Measurements from ENCODE around the gene KIRREL1.

Gene KIRREL1

GRCh38 chr1:158028969-158029368 is 35.5 kb downstream of the KIRREL1 start:
- H3K4me1 ChIP-seq (ENCODE audit: insufficient read depth, poor library complexity, severe bottlenecking) = peaks cover 20% of the 10 kb centered on the region
- TF ChIP-seq CTCF (IDR thresholded peaks at IDR 0.05; ENCODE audit: poor library complexity, severe bottlenecking) = no peak
- no peaks in the 10 kb centered on the region for H3K9me3 ChIP-seq (ENCODE audit: severe bottlenecking)
- H3K27ac ChIP-seq (ENCODE audit: poor library complexity, severe bottlenecking) = peak overlapping the region; percentile 74
- H3K4me3 ChIP-seq (ENCODE audit: severe bottlenecking) = no peak overlapping the region
- no peaks in the 10 kb centered on the region for H3K27me3 ChIP-seq (ENCODE audit: insufficient read depth, poor library complexity, severe bottlenecking)
- DNase-seq (ENCODE audit: low spot score) = no peak
- H3K36me3 ChIP-seq (ENCODE audit: low read depth) = peaks cover 41% of the 10 kb centered on the region
- peak; percentile 99 for ATAC-seq (ENCODE audit: low read depth)

GRCh38 chr1:158035014-158035413 is 41.6 kb downstream of the KIRREL1 start:
- DNase-seq (ENCODE audit: low spot score) = no peak
- H3K36me3 ChIP-seq (ENCODE audit: low read depth) = peaks cover 29% of the 10 kb centered on the region
- H3K27me3 ChIP-seq (ENCODE audit: insufficient read depth, poor library complexity, severe bottlenecking) = no peaks in the 10 kb centered on the region
- H3K4me1 ChIP-seq (ENCODE audit: insufficient read depth, poor library complexity, severe bottlenecking) = peaks cover 24% of the 10 kb centered on the region
- no peak for TF ChIP-seq CTCF (IDR thresholded peaks at IDR 0.05; ENCODE audit: poor library complexity, severe bottlenecking)
- no peak overlapping the region for H3K4me3 ChIP-seq (ENCODE audit: severe bottlenecking)
- no peaks in the 10 kb centered on the region for H3K9me3 ChIP-seq (ENCODE audit: severe bottlenecking)
- no peak for ATAC-seq (ENCODE audit: low read depth)
- peak overlapping the region; percentile 88 for H3K27ac ChIP-seq (ENCODE audit: poor library complexity, severe bottlenecking)

DNA sequence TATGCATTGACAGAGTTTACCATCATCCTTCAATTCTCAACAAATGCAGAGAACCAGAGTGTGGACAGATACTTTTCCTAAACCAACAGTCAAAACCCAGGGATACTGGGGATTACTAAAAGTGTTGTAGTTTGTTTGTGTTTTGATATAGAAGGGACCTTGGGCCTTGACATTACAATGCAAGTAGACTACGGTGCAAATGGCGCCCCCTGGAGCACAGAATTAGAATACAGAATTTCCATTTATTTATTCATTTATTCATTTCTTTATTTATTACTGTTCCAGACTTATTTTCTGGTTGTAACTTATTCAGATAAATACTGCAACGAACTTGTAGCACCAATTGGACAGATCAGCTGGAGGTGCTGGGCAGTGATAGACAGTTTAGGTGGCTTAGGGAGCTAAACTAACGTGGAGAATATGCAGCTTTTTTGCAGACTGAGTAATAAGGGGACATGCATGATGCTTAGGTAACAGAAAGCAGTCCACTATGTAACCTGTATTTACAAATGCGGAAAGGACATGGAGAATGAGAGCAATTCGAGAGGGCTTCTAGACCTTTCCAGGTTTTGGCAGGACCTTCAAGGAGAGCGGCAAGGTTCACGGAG is 42.6 kb downstream of the KIRREL1 start:
- peak; percentile 78 for TF ChIP-seq CTCF (IDR thresholded peaks at IDR 0.05; ENCODE audit: poor library complexity, severe bottlenecking)
- Histone ChIP-seq H3K36me3 (ENCODE audit: low read depth) (peaks cover 23% of the 10 kb centered on the region), H3K27ac (ENCODE audit: poor library complexity, severe bottlenecking) (peak overlapping the region; percentile 88), H3K4me3 (ENCODE audit: severe bottlenecking) (no peak overlapping the region), H3K9me3 (ENCODE audit: severe bottlenecking) (no peaks in the 10 kb centered on the region), H3K27me3 (ENCODE audit: insufficient read depth, poor library complexity, severe bottlenecking) (no peaks in the 10 kb centered on the region), H3K4me1 (ENCODE audit: insufficient read depth, poor library complexity, severe bottlenecking) (peaks cover 24% of the 10 kb centered on the region)
- DNase-seq (ENCODE audit: low spot score) (no peak), ATAC-seq (ENCODE audit: low read depth) (no peak)

GRCh38 chr1:158037008-158037865 is 43.8 kb downstream of the KIRREL1 start:
- ATAC-seq (ENCODE audit: low read depth) = peak; percentile 67; the same call in 2 of the 3 replicates
- Histone ChIP-seq H3K4me3 (ENCODE audit: severe bottlenecking) (no peak overlapping the region), H3K27ac (ENCODE audit: poor library complexity, severe bottlenecking) (peak overlapping the region; percentile 88), H3K9me3 (ENCODE audit: severe bottlenecking) (no peaks in the 10 kb centered on the region), H3K4me1 (ENCODE audit: insufficient read depth, poor library complexity, severe bottlenecking) (peaks cover 24% of the 10 kb centered on the region), H3K27me3 (ENCODE audit: insufficient read depth, poor library complexity, severe bottlenecking) (no peaks in the 10 kb centered on the region), H3K36me3 (ENCODE audit: low read depth) (peaks cover 16% of the 10 kb centered on the region)
- no peak for DNase-seq (ENCODE audit: low spot score)
- TF ChIP-seq CTCF (IDR thresholded peaks at IDR 0.05; ENCODE audit: poor library complexity, severe bottlenecking) = no peak

All from RWPE2 (cell line).